WI38 (cell line): Measurements from ENCODE around the gene ZBTB16.

Experiments
- H3K4me3 ChIP-seq: 2 replicates; pipeline ENCODE4 v1.5.1; 2011; ENCODE audit warnings: low read depth, mild to moderate bottlenecking, control low read depth, low read length
- CTCF ChIP-seq: IDR thresholded peaks from 2 replicates; pipeline ENCODE4 v1.5.1; 2012; ENCODE audit warnings: low read depth, mild to moderate bottlenecking, control low read depth, low read length

The ZBTB16 gene

GRCh38 chr11:114083391-114084252 is 24.1 kb downstream of the ZBTB16 start:
- TF ChIP-seq CTCF: no peak
- no peak overlapping the region for H3K4me3 ChIP-seq

DNA sequence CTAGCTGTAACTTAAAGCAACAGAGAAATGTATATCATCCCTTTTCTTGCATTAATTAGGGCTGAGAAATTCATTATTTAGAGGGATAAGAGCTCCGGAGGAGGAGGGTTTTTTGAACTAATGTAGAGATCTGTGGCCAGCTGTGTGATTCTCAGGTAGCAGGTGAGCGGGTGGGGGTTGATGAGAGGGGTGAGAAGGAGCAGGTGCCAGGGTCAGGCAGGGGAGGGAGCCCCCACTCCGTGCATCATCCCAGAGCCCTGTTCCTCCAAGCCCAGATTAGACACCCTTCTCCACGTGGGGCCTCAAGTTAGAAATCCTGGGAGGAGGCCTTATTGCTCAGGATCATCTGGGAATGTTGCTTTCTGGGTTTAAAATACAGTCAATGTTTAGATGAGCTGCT is 24.9 kb downstream of the ZBTB16 start:
- no peak overlapping the region for H3K4me3 ChIP-seq
- no peak for TF ChIP-seq CTCF

GRCh38 chr11:114085965-114086793 is 26.7 kb downstream of the ZBTB16 start:
- no peak for TF ChIP-seq CTCF
- no peak overlapping the region for H3K4me3 ChIP-seq

- TF ChIP-seq CTCF: no peak
- no peak overlapping the region for H3K4me3 ChIP-seq
Observed at GRCh38 chr11:114087025-114087424, 27.5 kb downstream of the ZBTB16 start.

- no peak overlapping the region for H3K4me3 ChIP-seq
- TF ChIP-seq CTCF: no peak
Observed at GRCh38 chr11:114088216-114088615, 28.7 kb downstream of the ZBTB16 start.

DNA sequence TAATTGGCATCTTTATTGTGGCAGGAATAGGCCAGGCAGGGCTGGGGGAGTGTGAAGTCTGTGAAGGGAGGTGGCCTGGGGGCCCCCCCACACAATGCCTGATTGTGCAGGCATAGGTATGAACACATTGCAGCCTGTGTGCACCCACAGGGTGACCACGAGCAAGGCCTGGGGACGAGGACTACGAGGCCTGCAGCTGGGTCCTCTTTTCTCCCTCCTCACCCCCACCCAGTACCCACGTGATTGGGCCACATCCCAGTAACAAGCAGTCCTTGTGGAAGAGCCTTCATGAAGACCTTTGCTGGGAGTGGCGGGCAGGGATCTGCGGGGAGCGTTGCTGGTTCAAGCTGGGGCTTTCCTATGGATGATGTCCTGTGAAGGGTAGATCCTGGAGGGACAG is 29.3 kb downstream of the ZBTB16 start:
- no peak overlapping the region for H3K4me3 ChIP-seq
- TF ChIP-seq CTCF: no peak

DNA sequence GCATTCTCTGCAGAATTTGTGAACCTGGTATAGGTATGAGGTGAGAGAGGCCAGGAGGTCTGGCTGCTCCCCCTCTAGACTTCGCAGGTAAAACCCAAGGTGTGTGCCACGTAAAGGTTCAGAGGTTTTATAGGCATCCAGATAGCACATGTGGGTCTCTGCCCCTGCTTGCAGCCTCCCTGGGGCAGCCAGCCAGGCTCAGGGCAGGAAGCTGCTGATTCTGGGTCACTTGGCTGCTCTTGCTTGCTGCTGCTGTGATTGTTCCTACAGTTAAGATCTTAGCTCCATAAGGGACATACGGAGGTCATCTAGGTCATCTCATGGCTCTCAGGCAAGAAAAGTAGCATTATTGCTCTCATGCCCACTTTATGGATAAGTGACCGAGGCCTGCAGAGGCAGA is 30.2 kb downstream of the ZBTB16 start:
- H3K4me3 ChIP-seq: no peak overlapping the region
- TF ChIP-seq CTCF: no peak
